IMR-90 (cell line): ENCODE results near the gene NTM. TPM values are rescaled to one million over a fixed set of nuclear protein-coding genes. Genes with fewer than 3 reads are reported as not detected.

Experiments used
- ATAC-seq: fragments of 200-7000 bp; cut with Tn5 transposase; 2 replicates; pipeline ENCODE4 v1.9.1; 2020; ENCODE audit warnings: low read depth, mild to moderate bottlenecking, moderate library complexity
- BruUV-seq: library from RNA; stranded (reverse); fragments of 400-500 nt; replicated peaks from 2 replicates; lab custom pipeline; 2021; lab: Mats Ljungman, UMichigan
- CTCF ChIA-PET: fragments of 300-600 bp; formaldehyde crosslinking; extraction: SDS; loops from one replicate; lab custom pipeline; 2021; ENCODE audit warnings: antibody characterized with exemption; lab: Yijun Ruan, JAX
- POLR2A ChIA-PET: fragments of 300-600 bp; sonication (Branson Sonifier 250); formaldehyde crosslinking; loops from one replicate; lab custom pipeline; 2022; ENCODE audit warnings: antibody characterized with exemption; ENCODE audit not compliant: unreplicated experiment; lab: Charles Lee
- DNase-seq: peaks from one replicate; pipeline ENCODE4 v3.0.0; 2013
- H2AFZ ChIP-seq: replicated peaks from 2 replicates; pipeline ENCODE3; 2013; ENCODE audit warnings: low read length, mild to moderate bottlenecking; ENCODE audit not compliant: poor library complexity
- H2AK5ac ChIP-seq: 2 replicates; pipeline ENCODE4 v1.6.1; 2013; ENCODE audit warnings: low read depth, low read length, inconsistent platforms
- H2AK9ac ChIP-seq: replicated peaks from 2 replicates; pipeline ENCODE3; 2013; ENCODE audit warnings: mild to moderate bottlenecking, low read depth, low read length, moderate library complexity; ENCODE audit not compliant: poor library complexity
- H2BK120ac ChIP-seq: 2 replicates; pipeline ENCODE4 v1.6.1; 2013; ENCODE audit warnings: low read depth, low read length, inconsistent platforms
- H2BK15ac ChIP-seq: 3 replicates; pipeline ENCODE4 v1.6.1; 2013; ENCODE audit warnings: low read depth, low read length, inconsistent platforms
- H2BK20ac ChIP-seq: 2 replicates; pipeline ENCODE4 v1.6.1; 2013; ENCODE audit warnings: low read depth, mild to moderate bottlenecking, inconsistent platforms, low read length, moderate library complexity
- H2BK5ac ChIP-seq: 2 replicates; pipeline ENCODE4 v1.6.1; 2013; ENCODE audit warnings: mild to moderate bottlenecking, low read depth, low read length, inconsistent platforms; ENCODE audit not compliant: poor library complexity, severe bottlenecking
- H3K14ac ChIP-seq: replicated peaks from 2 replicates; pipeline ENCODE4 v1.6.1; 2013; ENCODE audit warnings: low read depth, low read length, inconsistent platforms
- H3K18ac ChIP-seq: 2 replicates; pipeline ENCODE4 v1.6.1; 2013; ENCODE audit warnings: low read depth, low read length, control low read depth
- H3K23ac ChIP-seq: 2 replicates; pipeline ENCODE4 v1.6.1; 2013; ENCODE audit warnings: low read depth, low read length, inconsistent platforms
- H3K27ac ChIP-seq: 2 replicates; pipeline ENCODE4 v1.5.1; 2013; ENCODE audit warnings: mild to moderate bottlenecking, control low read depth, low read length; ENCODE audit not compliant: insufficient read depth
- H3K27me3 ChIP-seq: 2 replicates; pipeline ENCODE4 v1.6.1; 2013; ENCODE audit warnings: low read length; ENCODE audit not compliant: control insufficient read depth, insufficient read depth
- H3K36me3 ChIP-seq: 2 replicates; pipeline ENCODE4 v1.6.1; 2013; ENCODE audit warnings: low read length, mixed read lengths; ENCODE audit not compliant: control insufficient read depth, insufficient read depth
- H3K4ac ChIP-seq: 2 replicates; pipeline ENCODE4 v1.6.1; 2013; ENCODE audit warnings: low read depth, low read length, inconsistent platforms
- H3K4me1 ChIP-seq: 2 replicates; pipeline ENCODE4 v1.6.1; 2013; ENCODE audit warnings: low read length, mixed read lengths; ENCODE audit not compliant: control insufficient read depth, insufficient read depth
- H3K4me2 ChIP-seq: 2 replicates; pipeline ENCODE4 v1.6.1; 2013; ENCODE audit warnings: low read depth, mild to moderate bottlenecking, control low read depth, low read length, moderate library complexity
- H3K4me3 ChIP-seq: 2 replicates; pipeline ENCODE4 v1.5.1; 2013; ENCODE audit warnings: low read depth, mild to moderate bottlenecking, control low read depth, low read length, moderate library complexity; ENCODE audit not compliant: insufficient read depth
- H3K56ac ChIP-seq: 2 replicates; pipeline ENCODE4 v1.6.1; 2013; ENCODE audit warnings: low read length, inconsistent platforms; ENCODE audit not compliant: insufficient read depth; ENCODE audit errors: extremely low read depth
- H3K79me1 ChIP-seq, 2 experiments: 2 replicates each; pipeline ENCODE4 v1.6.1; 2013; ENCODE audit warnings: low read length in 2 of 2, inconsistent platforms in 1 of 2, low read depth in 1 of 2
- H3K9ac ChIP-seq: 2 replicates; pipeline ENCODE4 v1.6.1; 2013; ENCODE audit warnings: low read depth, low read length, control low read depth
- H3K9me1 ChIP-seq: 2 replicates; pipeline ENCODE4 v1.6.1; 2013; ENCODE audit warnings: low read length, inconsistent platforms; ENCODE audit not compliant: insufficient read depth
- H3K9me3 ChIP-seq: 2 replicates; pipeline ENCODE4 v1.6.1; 2013; ENCODE audit warnings: low read length; ENCODE audit not compliant: control insufficient read depth, insufficient read depth
- H4K20me1 ChIP-seq: 2 replicates; pipeline ENCODE4 v1.6.1; 2013; ENCODE audit warnings: low read length, inconsistent platforms; ENCODE audit not compliant: insufficient read depth
- H4K5ac ChIP-seq: 2 replicates; pipeline ENCODE4 v1.6.1; 2013; ENCODE audit warnings: mild to moderate bottlenecking, low read depth, low read length, control low read depth
- H4K8ac ChIP-seq, 2 experiments: 2 replicates each; pipeline ENCODE4 v1.6.1; 2013; ENCODE audit warnings: low read depth in 2 of 2, low read length in 2 of 2, control low read depth in 1 of 2, inconsistent platforms in 1 of 2
- H4K91ac ChIP-seq: 2 replicates; pipeline ENCODE4 v1.6.1; 2013; ENCODE audit warnings: low read depth, low read length, inconsistent platforms; ENCODE audit not compliant: insufficient read depth
- BHLHE40 ChIP-seq: fragments of 150-350 bp; IDR thresholded peaks from 2 replicates; pipeline ENCODE4 v1.6.1; 2016; ENCODE audit warnings: mild to moderate bottlenecking, low read depth, low read length
- CEBPB ChIP-seq: IDR thresholded peaks from 2 replicates; pipeline ENCODE4 v1.6.1; 2012; ENCODE audit warnings: low read depth, low read length, improper control_type of control experiment
- CHD1 ChIP-seq: IDR thresholded peaks from 2 replicates; pipeline ENCODE4 v1.6.1; 2012; ENCODE audit warnings: low read depth, low read length, improper control_type of control experiment
- FOS ChIP-seq: fragments of 150-350 bp; IDR thresholded peaks from 2 replicates; pipeline ENCODE4 v1.6.1; 2016; ENCODE audit warnings: low read depth, low read length
- MAFK ChIP-seq: IDR thresholded peaks from 2 replicates; pipeline ENCODE4 v1.6.1; 2012; ENCODE audit warnings: low read depth, low read length, improper control_type of control experiment
- MAZ ChIP-seq: IDR thresholded peaks from 2 replicates; pipeline ENCODE4 v1.6.1; 2012; ENCODE audit warnings: low read depth, mild to moderate bottlenecking, low read length, improper control_type of control experiment, moderate library complexity, borderline replicate concordance
- MXI1 ChIP-seq: IDR thresholded peaks from 2 replicates; pipeline ENCODE4 v1.6.1; 2012; ENCODE audit warnings: low read depth, mild to moderate bottlenecking, low read length, moderate library complexity, borderline replicate concordance
- NFE2L2 ChIP-seq: fragments of 150-350 bp; IDR thresholded peaks from 2 replicates; pipeline ENCODE4 v1.6.1; 2016; ENCODE audit warnings: low read depth, mild to moderate bottlenecking, low read length
- POLR2A ChIP-seq: IDR thresholded peaks from 2 replicates; pipeline ENCODE4 v1.6.1; 2012; ENCODE audit warnings: mild to moderate bottlenecking, low read depth, low read length
- RAD21 ChIP-seq: IDR thresholded peaks from 2 replicates; pipeline ENCODE4 v1.6.1; 2012; ENCODE audit warnings: low read length, improper control_type of control experiment
- RCOR1 ChIP-seq: IDR thresholded peaks from 2 replicates; pipeline ENCODE4 v1.6.1; 2012; ENCODE audit warnings: mild to moderate bottlenecking, low read length, improper control_type of control experiment; ENCODE audit not compliant: insufficient replicate concordance
- RFX5 ChIP-seq: IDR thresholded peaks from 2 replicates; pipeline ENCODE4 v1.8.0; 2012; ENCODE audit warnings: low read depth, mild to moderate bottlenecking, low read length, moderate library complexity
- SMC3 ChIP-seq: fragments of 150-350 bp; IDR thresholded peaks from 2 replicates; pipeline ENCODE4 v1.6.1; 2016; ENCODE audit warnings: low read depth, mild to moderate bottlenecking, antibody characterized with exemption, low read length, moderate library complexity
- WGBS, 2 experiments: methylation state at CpG; one replicate each; pipeline versions ENCODE4 v1.1.5 to v1.1.7; 2013; ENCODE audit warnings: missing lambda C conversion rate in 2 of 2; ENCODE audit not compliant: insufficient read length in 1 of 2; ENCODE audit errors: extremely low coverage in 2 of 2; 5-methylcytosine and 5-hydroxymethylcytosine counted together
- dilution Hi-C: fragments of 300-500 bp; cut with HindIII; formaldehyde crosslinking; loops from one replicate; pipeline ENCODE4 v1.14.3; 2018; ENCODE audit warnings: low sequenced_read_pairs; ENCODE audit not compliant: unreplicated experiment
- in situ Hi-C: fragments of 300-500 bp; cut with MboI; formaldehyde crosslinking; loops from 3 replicates; pipeline ENCODE4 v1.14.3; 2019; ENCODE audit warnings: low sequenced_read_pairs, inconsistent platforms, mixed read lengths
- intact Hi-C: fragments of 100-400 bp; cut with micrococcal nuclease; formaldehyde crosslinking; loops from 2 replicates; pipeline ENCODE4 v1.10.0; 2022
- polyA plus RNA-seq, 3 experiments: library from polyadenylated mRNA; depleted of rRNA; stranded (reverse); fragments of >200 nt; gene quantifications; 2 replicates each; pipeline ENCODE4 v1.2.3, GENCODE V29; 2012; ENCODE audit warnings: low replicate concordance in 1 of 3
- total RNA-seq: library from RNA; depleted of rRNA; stranded (reverse); fragments of >200 nt; gene quantifications from 2 replicates; pipeline ENCODE4 v1.2.3, GENCODE V29; 2012
- TF ChIP-seq, protein P1 (sequence below): fragments of 150-350 bp; IDR thresholded peaks from 2 replicates; pipeline ENCODE4 v1.6.1; 2017; ENCODE audit warnings: mild to moderate bottlenecking, antibody characterized with exemption, low read length, low read depth
- TF ChIP-seq, protein P2 (sequence below): conservative IDR thresholded peaks from 2 replicates; pipeline ENCODE4 v1.5.1; 2012; ENCODE audit warnings: mild to moderate bottlenecking, low read depth, low read length, improper control_type of control experiment
- TF ChIP-seq, protein P3 (sequence below): fragments of 150-350 bp; IDR thresholded peaks from 2 replicates; pipeline ENCODE4 v1.6.1; 2016; ENCODE audit warnings: low read depth, mild to moderate bottlenecking, low read length, moderate library complexity, borderline replicate concordance

Gene NTM
- total and polyA plus RNA-seq, 2 of the 4 experiments (the other 2 are of a cell fraction) = 19.5 to 25.5 TPM

DNA sequence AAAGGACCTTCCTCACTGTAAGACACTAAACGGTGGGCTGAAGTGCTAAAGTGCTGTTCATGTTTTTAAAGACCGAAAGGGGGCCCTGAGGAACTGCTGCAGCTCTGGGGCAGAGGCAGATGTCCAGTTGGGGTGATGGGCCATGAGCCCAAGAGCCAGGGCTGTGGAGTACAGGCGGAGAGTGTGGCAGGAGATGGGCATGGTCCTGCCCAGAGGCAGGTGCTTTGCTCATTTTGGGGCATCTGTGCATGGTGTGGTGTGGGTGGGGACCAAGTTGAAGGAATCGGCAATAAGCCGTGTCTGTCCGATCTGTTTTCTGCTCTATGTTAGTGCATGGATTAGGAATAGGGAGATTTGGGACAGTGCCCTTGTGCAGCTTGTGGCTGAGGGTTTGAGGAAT, 258.3 kb downstream of the NTM start:
- H2BK20ac ChIP-seq = no peak overlapping the region
- no peak overlapping the region for H2BK5ac ChIP-seq
- no peak overlapping the region for H4K5ac ChIP-seq
- intact Hi-C loops (no loop called here), dilution Hi-C loops (no loop called here), in situ Hi-C loops (no loop called here)
- no peak for DNase-seq
- BruUV-seq = no TSS peak
- no peak overlapping the region for H2AK5ac ChIP-seq
- ChIA-PET CTCF (no interaction called here), POLR2A (no interaction called here)
- WGBS, 2 experiments = 44% methylated on average over 2 of the region's 6 CpGs; no CpG with 5 or more reads in 1 of the 2 experiments
- no peak for TF ChIP-seq MAZ
- TF ChIP-seq, protein P1, sequence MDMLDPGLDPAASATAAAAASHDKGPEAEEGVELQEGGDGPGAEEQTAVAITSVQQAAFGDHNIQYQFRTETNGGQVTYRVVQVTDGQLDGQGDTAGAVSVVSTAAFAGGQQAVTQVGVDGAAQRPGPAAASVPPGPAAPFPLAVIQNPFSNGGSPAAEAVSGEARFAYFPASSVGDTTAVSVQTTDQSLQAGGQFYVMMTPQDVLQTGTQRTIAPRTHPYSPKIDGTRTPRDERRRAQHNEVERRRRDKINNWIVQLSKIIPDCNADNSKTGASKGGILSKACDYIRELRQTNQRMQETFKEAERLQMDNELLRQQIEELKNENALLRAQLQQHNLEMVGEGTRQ = no peak
- no peak for TF ChIP-seq NFE2L2
- no peak for TF ChIP-seq RCOR1
- no peak for TF ChIP-seq BHLHE40
- TF ChIP-seq SMC3 = no peak
- no peak for TF ChIP-seq POLR2A
- no peak for TF ChIP-seq MAFK
- TF ChIP-seq CHD1 = no peak
- TF ChIP-seq, protein P2, sequence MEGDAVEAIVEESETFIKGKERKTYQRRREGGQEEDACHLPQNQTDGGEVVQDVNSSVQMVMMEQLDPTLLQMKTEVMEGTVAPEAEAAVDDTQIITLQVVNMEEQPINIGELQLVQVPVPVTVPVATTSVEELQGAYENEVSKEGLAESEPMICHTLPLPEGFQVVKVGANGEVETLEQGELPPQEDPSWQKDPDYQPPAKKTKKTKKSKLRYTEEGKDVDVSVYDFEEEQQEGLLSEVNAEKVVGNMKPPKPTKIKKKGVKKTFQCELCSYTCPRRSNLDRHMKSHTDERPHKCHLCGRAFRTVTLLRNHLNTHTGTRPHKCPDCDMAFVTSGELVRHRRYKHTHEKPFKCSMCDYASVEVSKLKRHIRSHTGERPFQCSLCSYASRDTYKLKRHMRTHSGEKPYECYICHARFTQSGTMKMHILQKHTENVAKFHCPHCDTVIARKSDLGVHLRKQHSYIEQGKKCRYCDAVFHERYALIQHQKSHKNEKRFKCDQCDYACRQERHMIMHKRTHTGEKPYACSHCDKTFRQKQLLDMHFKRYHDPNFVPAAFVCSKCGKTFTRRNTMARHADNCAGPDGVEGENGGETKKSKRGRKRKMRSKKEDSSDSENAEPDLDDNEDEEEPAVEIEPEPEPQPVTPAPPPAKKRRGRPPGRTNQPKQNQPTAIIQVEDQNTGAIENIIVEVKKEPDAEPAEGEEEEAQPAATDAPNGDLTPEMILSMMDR = no peak
- TF ChIP-seq RFX5 = no peak
- TF ChIP-seq FOS = no peak
- no peak for TF ChIP-seq CEBPB
- TF ChIP-seq RAD21 = no peak
- TF ChIP-seq, protein P3, sequence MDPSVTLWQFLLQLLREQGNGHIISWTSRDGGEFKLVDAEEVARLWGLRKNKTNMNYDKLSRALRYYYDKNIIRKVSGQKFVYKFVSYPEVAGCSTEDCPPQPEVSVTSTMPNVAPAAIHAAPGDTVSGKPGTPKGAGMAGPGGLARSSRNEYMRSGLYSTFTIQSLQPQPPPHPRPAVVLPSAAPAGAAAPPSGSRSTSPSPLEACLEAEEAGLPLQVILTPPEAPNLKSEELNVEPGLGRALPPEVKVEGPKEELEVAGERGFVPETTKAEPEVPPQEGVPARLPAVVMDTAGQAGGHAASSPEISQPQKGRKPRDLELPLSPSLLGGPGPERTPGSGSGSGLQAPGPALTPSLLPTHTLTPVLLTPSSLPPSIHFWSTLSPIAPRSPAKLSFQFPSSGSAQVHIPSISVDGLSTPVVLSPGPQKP = no peak
- no peak for TF ChIP-seq MXI1
- no peaks in the 10 kb centered on the region for H3K36me3 ChIP-seq
- no peak overlapping the region for H3K27ac ChIP-seq
- H3K18ac ChIP-seq = no peak overlapping the region
- no peak overlapping the region for H3K56ac ChIP-seq
- no peak overlapping the region for H2BK15ac ChIP-seq
- no peak overlapping the region for H3K4me2 ChIP-seq
- no peaks in the 10 kb centered on the region for H4K20me1 ChIP-seq
- no peak overlapping the region for H3K4me3 ChIP-seq
- no peak overlapping the region for H3K23ac ChIP-seq
- H4K8ac ChIP-seq = no peak overlapping the region
- H4K91ac ChIP-seq = no peak overlapping the region
- no peaks in the 10 kb centered on the region for H3K9me1 ChIP-seq
- H2AK9ac ChIP-seq = no peak overlapping the region
- H3K27me3 ChIP-seq = no peaks in the 10 kb centered on the region; the same call in 1 of the 2 replicates
- H2AFZ ChIP-seq = no peak overlapping the region
- H3K14ac ChIP-seq = no peak overlapping the region
- H3K4ac ChIP-seq = no peak overlapping the region
- H3K9ac ChIP-seq = no peak overlapping the region
- H3K79me1 ChIP-seq = no peaks in the 10 kb centered on the region
- no peaks in the 10 kb centered on the region for H3K4me1 ChIP-seq
- H2BK120ac ChIP-seq = no peak overlapping the region
- H3K9me3 ChIP-seq = no peaks in the 10 kb centered on the region
- no peak for ATAC-seq
